Lung (tissue), 12 donors: ENCODE data around the gene PCDHGB3. TPM values are rescaled to one million over a fixed set of nuclear protein-coding genes. Genes with fewer than 3 reads are reported as not detected.
"Not testable (repeated sequence)": the region's sequence is repeated elsewhere in the genome, so short reads cannot be mapped to it uniquely, and the experiment has no call there.

Experiments used
- ATAC-seq: fragments of 200-7000 bp; cut with Tn5 transposase; one replicate; pipeline ENCODE4 v1.9.1; 2020; ENCODE audit warnings: moderate number of reproducible peaks; ENCODE audit not compliant: insufficient read depth, low FRiP score
- DNase-seq, 3 donors: peaks; one replicate each; pipeline ENCODE4 v3.0.0-alpha.2; 2013 to 2017
- H3K27ac ChIP-seq, 2 donors: one replicate each; pipeline ENCODE4 v1.5.1; 2013; ENCODE audit warnings: mild to moderate bottlenecking in 2 of 2, moderate library complexity in 2 of 2, control low read depth in 1 of 2, inconsistent platforms in 1 of 2, low read depth in 1 of 2, low read length in 1 of 2
- H3K27me3 ChIP-seq, 3 donors: one replicate each; pipeline ENCODE4 v1.5.1; 2013; ENCODE audit warnings: low read length in 2 of 3; ENCODE audit not compliant: control insufficient read depth in 3 of 3, insufficient read depth in 3 of 3
- H3K36me3 ChIP-seq, 4 donors: one replicate each; pipeline ENCODE4 v1.5.1; 2013; ENCODE audit warnings: low read length in 4 of 4, mild to moderate bottlenecking in 1 of 4, moderate library complexity in 1 of 4; ENCODE audit not compliant: control insufficient read depth in 4 of 4, insufficient read depth in 4 of 4
- H3K4me1 ChIP-seq, 5 donors: one replicate each; pipeline ENCODE4 v1.5.1; 2013; ENCODE audit warnings: low read length in 5 of 5, mild to moderate bottlenecking in 2 of 5, moderate library complexity in 1 of 5; ENCODE audit not compliant: control insufficient read depth in 5 of 5, insufficient read depth in 5 of 5
- H3K4me3 ChIP-seq: one replicate; pipeline ENCODE4 v1.5.1; 2013; ENCODE audit warnings: mild to moderate bottlenecking, control low read depth, moderate library complexity
- H3K9ac ChIP-seq, 2 donors: one replicate each; pipeline ENCODE4 v1.5.1; 2013; ENCODE audit warnings: low read length in 2 of 2, control low read depth in 1 of 2; ENCODE audit not compliant: insufficient read depth in 1 of 2
- H3K9me3 ChIP-seq, 4 donors: one replicate each; pipeline ENCODE4 v1.5.1; 2013; ENCODE audit warnings: low read length in 3 of 4, mild to moderate bottlenecking in 1 of 4, moderate library complexity in 1 of 4; ENCODE audit not compliant: control insufficient read depth in 4 of 4, insufficient read depth in 3 of 4
- CTCF ChIP-seq: IDR thresholded peaks from 2 replicates; pipeline ENCODE4 v1.5.1; 2012; ENCODE audit warnings: mild to moderate bottlenecking; ENCODE audit errors: control extremely low read depth, extremely low read depth
- WGBS, 2 donors: extraction: QIAGEN DNeasy Blood & Tissue Kit; methylation state at CpG; one replicate each; pipeline ENCODE4 v1.1.7; 2013; 5-methylcytosine and 5-hydroxymethylcytosine counted together
- polyA plus RNA-seq, 2 donors: library from polyadenylated mRNA; stranded (reverse); fragments of 200-250 nt; gene quantifications; one replicate each; pipeline ENCODE4 v1.2.1, GENCODE V29; 2013
- total RNA-seq, 2 donors: library from RNA; depleted of rRNA in 1 of 2; stranded (reverse); fragments of >200 nt in 1 of 2; gene quantifications; one replicate each; pipeline ENCODE4 v1.2.1, GENCODE V29; 2014 to 2021
- donor health status: control.
- donor health status: control.
- donor health status: Bipolar disorder and iron deficiency.
- donor health status: healthy.
- donor health status: DM: yes; HTN: yes; CAD: no.

PCDHGB3 gene
- total and polyA plus RNA-seq, 4 donors, result 0.18 to 7.9 (median 1.7) TPM

GRCh38 chr5:141328231-141328630 is 41.8 kb upstream of the PCDHGB3 start:
- Histone ChIP-seq H3K27ac (no peak overlapping the region), H3K4me1 (peaks cover 0 to 2% (median 0%) of the 10 kb centered on the region in 5 donors), H3K9me3 (peaks cover 0 to 46% (median 17%) of the 10 kb centered on the region in 4 donors), H3K27me3 (peaks cover 0 to 4% (median 0%) of the 10 kb centered on the region in 3 donors), H3K4me3 (no peak overlapping the region), H3K9ac (no peak overlapping the region), H3K36me3 (no peaks in the 10 kb centered on the region)
- TF ChIP-seq CTCF, result no peak
- WGBS, 2 donors, result 79 to 83% methylated on average over 8 of the region's 8 CpGs
- DNase-seq (no peak), ATAC-seq (no peak)

- Histone ChIP-seq H3K9ac (no peak within 1 kb of the TSS), H3K27me3 (peaks cover 0 to 4% (median 0%) of the 10 kb centered on the region in 3 donors), H3K27ac (peak within 1 kb of the TSS in 1 of 2 donors; percentile 69), H3K4me3 (no peak within 1 kb of the TSS), H3K9me3 (peaks cover 0 to 46% (median 17%) of the 10 kb centered on the region in 4 donors), H3K36me3 (no peaks in the 10 kb centered on the region), H3K4me1 (peaks cover 0 to 2% (median 0%) of the 10 kb centered on the region in 5 donors)
- no peak for TF ChIP-seq CTCF
- 24 to 27% methylated on average over 21 of the region's 21 CpGs for WGBS, 2 donors
- DNase-seq (peak in 2 of 3 donors; percentile 15 to 21), ATAC-seq (no peak)
These were observed 39.6 kb upstream of the PCDHGB3 start, which contains the start of gene PCDHGA1 for GRCh38 chr5:141330299-141331080. Gene PCDHGA1 (plus strand): TSS chr5:141330514.

GRCh38 chr5:141332571-141332970 is 37.5 kb upstream of the PCDHGB3 start:
- H3K27me3 ChIP-seq, result not testable (repeated sequence)

GRCh38 chr5:141338538-141339306 is 31.3 kb upstream of the PCDHGB3 start, which contains the start of gene PCDHGA2:
Gene PCDHGA2 (plus strand): TSS chr5:141338760.
- peak within 1 kb of the TSS in 1 of 2 donors; percentile 87 for H3K27ac ChIP-seq
- H3K4me1 ChIP-seq, result no peaks in the 10 kb centered on the region
- ATAC-seq, result no peak
- no peak within 1 kb of the TSS for H3K4me3 ChIP-seq
- no peaks in the 10 kb centered on the region for H3K36me3 ChIP-seq
- H3K9ac ChIP-seq, result no peak within 1 kb of the TSS
- DNase-seq, result peak; percentile 54 to 72 (median 71)
- H3K9me3 ChIP-seq, result peaks cover 5 to 33% (median 20%) of the 10 kb centered on the region in 4 donors
- no peaks in the 10 kb centered on the region for H3K27me3 ChIP-seq
- no peak for TF ChIP-seq CTCF
- 8 to 11% methylated on average over 27 of the region's 27 CpGs for WGBS, 2 donors

More at GRCh38 chr5:141332571-141332970, 37.5 kb upstream of the PCDHGB3 start:
- WGBS, 2 donors, result 32 to 45% methylated on average over 39 of the region's 39 CpGs
- not testable (repeated sequence) for H3K4me3 ChIP-seq, H3K27ac ChIP-seq, H3K9ac ChIP-seq, H3K4me1 ChIP-seq, H3K36me3 ChIP-seq, ATAC-seq, DNase-seq
- H3K9me3 ChIP-seq, result peaks cover 2 to 35% (median 16%) of the 10 kb centered on the region in 4 donors

GRCh38 chr5:141340781-141341354 is 29.2 kb upstream of the PCDHGB3 start:
- H3K4me1 ChIP-seq, H3K9ac ChIP-seq, H3K36me3 ChIP-seq, H3K27me3 ChIP-seq, H3K4me3 ChIP-seq, ATAC-seq, DNase-seq, H3K27ac ChIP-seq: not testable (repeated sequence)
- peaks cover 7 to 48% (median 27%) of the 10 kb centered on the region in 4 donors for H3K9me3 ChIP-seq
- 51 to 63% methylated on average over 36 to 45 of the region's 45 CpGs for whole genome bisulfite sequencing, 2 donors
